Hepatocyte (in vitro differentiated cells): ENCODE data around the gene CNIH3. TPM values are rescaled to one million over a fixed set of nuclear protein-coding genes. Genes with fewer than 3 reads are reported as not detected.

ENCODE experiments used
- DNase-seq: peaks from one replicate; pipeline ENCODE4 v3.0.0-alpha.2; 2016; ENCODE audit warnings: low spot score
- H2AFZ ChIP-seq: fragments of 200-600 bp; sonication (generic); 2 replicates; pipeline ENCODE4 v1.6.0; 2016; ENCODE audit warnings: antibody characterized with exemption, mild to moderate bottlenecking
- H3K27ac ChIP-seq: fragments of 200-600 bp; sonication (generic); 2 replicates; pipeline ENCODE4 v1.5.1; 2016; ENCODE audit warnings: mild to moderate bottlenecking
- H3K27me3 ChIP-seq: fragments of 200-600 bp; sonication (generic); 2 replicates; pipeline ENCODE4 v1.6.1; 2016
- H3K36me3 ChIP-seq: fragments of 200-600 bp; sonication (generic); replicated peaks from 2 replicates; pipeline ENCODE4 v1.5.1; 2016; ENCODE audit warnings: low read depth; ENCODE audit not compliant: insufficient read depth
- H3K4me1 ChIP-seq: fragments of 200-600 bp; sonication (generic); 2 replicates; pipeline ENCODE4 v1.5.1; 2016; ENCODE audit warnings: mild to moderate bottlenecking, moderate library complexity; ENCODE audit not compliant: insufficient read depth
- H3K4me2 ChIP-seq: fragments of 200-600 bp; sonication (generic); 2 replicates; pipeline ENCODE4 v1.6.0; 2016
- H3K4me3 ChIP-seq: fragments of 200-600 bp; sonication (generic); 2 replicates; pipeline ENCODE4 v1.5.1; 2016; ENCODE audit warnings: mild to moderate bottlenecking
- H3K79me2 ChIP-seq: fragments of 200-600 bp; sonication (generic); 2 replicates; pipeline ENCODE4 v1.6.0; 2017; ENCODE audit warnings: mild to moderate bottlenecking
- H3K9me2 ChIP-seq: fragments of 200-600 bp; sonication (generic); replicated peaks from 2 replicates; pipeline ENCODE4 v1.6.0; 2017; ENCODE audit warnings: mild to moderate bottlenecking; ENCODE audit not compliant: insufficient read depth
- H3K9me3 ChIP-seq: fragments of 200-600 bp; sonication (generic); 2 replicates; pipeline ENCODE4 v1.5.1; 2016; ENCODE audit warnings: low read depth, mild to moderate bottlenecking
- H4K20me1 ChIP-seq: fragments of 200-600 bp; sonication (generic); 2 replicates; pipeline ENCODE4 v1.6.0; 2016; ENCODE audit warnings: mild to moderate bottlenecking; ENCODE audit not compliant: insufficient read depth, poor library complexity, severe bottlenecking
- CTCF ChIP-seq: fragments of 200-600 bp; sonication (generic); IDR thresholded peaks from 2 replicates; pipeline ENCODE4 v1.5.1; 2016; ENCODE audit warnings: antibody characterized with exemption, mild to moderate bottlenecking; ENCODE audit not compliant: poor library complexity
- EZH2 ChIP-seq: fragments of 200-600 bp; sonication (generic); IDR thresholded peaks from 2 replicates; pipeline ENCODE4 v1.6.1; 2016; ENCODE audit warnings: antibody characterized with exemption, mild to moderate bottlenecking, borderline replicate concordance
- EZH2phosphoT487 ChIP-seq: fragments of 200-600 bp; sonication (generic); IDR thresholded peaks from one replicate; pipeline ENCODE4 v1.6.1; 2018; ENCODE audit warnings: antibody characterized with exemption, mild to moderate bottlenecking, low read depth, moderate library complexity; ENCODE audit not compliant: unreplicated experiment, severe bottlenecking
- WGBS: methylation state at CpG from one replicate; pipeline ENCODE4 v1.1.6; 2016; ENCODE audit warnings: low lambda C conversion rate; ENCODE audit errors: missing lambda C conversion rate; 5-methylcytosine and 5-hydroxymethylcytosine counted together
- polyA plus RNA-seq: library from polyadenylated mRNA; unstranded; fragments of >200 nt; fragmentation: Nextera tagmentation; extraction: Ambion mirVana; gene quantifications from 2 replicates; pipeline ENCODE4 v1.2.1, GENCODE V29; 2016
- total RNA-seq: library from RNA; depleted of rRNA; stranded (reverse); fragments of >200 nt; gene quantifications from 2 replicates; pipeline ENCODE4 v1.2.3, GENCODE V29; 2014

CNIH3 gene
- total and polyA plus RNA-seq, 2 experiments from 2014 or later: 2.8 to 3.5 TPM

DNA sequence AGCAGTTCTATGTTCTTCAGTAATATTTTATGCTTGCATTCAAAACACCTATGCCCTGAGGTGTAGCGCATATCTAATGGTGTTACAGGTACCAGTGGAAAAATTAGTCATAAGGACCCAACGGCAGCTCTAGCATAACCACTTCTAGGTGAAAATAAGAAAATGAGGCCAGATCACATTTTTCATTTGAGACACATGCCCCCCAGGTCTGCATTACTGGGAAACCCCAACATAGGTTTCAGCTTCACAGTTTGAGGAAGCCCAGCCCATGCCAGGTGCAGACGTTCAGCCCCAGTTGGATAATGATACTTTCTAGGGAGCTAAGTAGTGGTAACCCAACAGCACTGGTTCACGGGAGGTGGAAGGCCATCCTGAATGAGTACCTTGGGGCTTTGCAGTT is 129.8 kb downstream of the CNIH3 start:
- Histone ChIP-seq H3K36me3 (no peaks in the 10 kb centered on the region), H4K20me1 (no peaks in the 10 kb centered on the region), H2AFZ (no peak overlapping the region), H3K9me2 (no peaks in the 10 kb centered on the region), H3K4me2 (no peak overlapping the region), H3K9me3 (no peaks in the 10 kb centered on the region), H3K27me3 (no peaks in the 10 kb centered on the region), H3K27ac (no peak overlapping the region), H3K4me1 (no peaks in the 10 kb centered on the region), H3K79me2 (no peaks in the 10 kb centered on the region), H3K4me3 (no peak overlapping the region)
- no peak for DNase-seq
- TF ChIP-seq EZH2phosphoT487 (no peak), CTCF (no peak), EZH2 (no peak)
- 87% methylated on average over 4 of the region's 4 CpGs for WGBS

DNA sequence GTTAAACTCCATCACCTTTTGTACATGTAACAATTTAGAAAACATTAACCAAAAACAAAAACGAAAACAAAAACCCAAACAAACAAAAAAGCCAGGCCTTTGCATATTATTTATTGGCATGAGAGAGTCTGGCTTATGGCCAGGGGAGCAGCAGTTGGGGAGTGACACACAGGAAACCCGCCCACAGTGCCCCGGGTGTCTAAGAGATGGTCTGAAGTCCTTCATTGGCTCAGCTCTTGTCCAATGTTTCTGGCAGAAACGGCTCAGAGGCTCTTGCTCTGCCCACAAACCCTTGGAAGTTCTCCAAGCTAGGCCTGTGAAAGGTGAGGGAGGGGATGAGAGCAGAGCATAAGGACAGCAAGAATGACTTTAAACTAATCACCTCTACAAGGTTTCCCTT is 131.5 kb downstream of the CNIH3 start:
- Histone ChIP-seq H3K27ac (no peak overlapping the region), H3K4me3 (no peak overlapping the region), H3K4me2 (no peak overlapping the region), H3K9me2 (no peaks in the 10 kb centered on the region), H3K4me1 (no peaks in the 10 kb centered on the region), H2AFZ (no peak overlapping the region), H3K79me2 (no peaks in the 10 kb centered on the region), H3K9me3 (no peaks in the 10 kb centered on the region), H3K27me3 (no peaks in the 10 kb centered on the region), H4K20me1 (no peaks in the 10 kb centered on the region), H3K36me3 (no peaks in the 10 kb centered on the region)
- DNase-seq: peak; percentile 13
- TF ChIP-seq EZH2: no peak
- TF ChIP-seq EZH2phosphoT487: no peak
- no peak for TF ChIP-seq CTCF
- WGBS: 75% methylated on average over 4 of the region's 4 CpGs

- no peaks in the 10 kb centered on the region for H3K9me3 ChIP-seq
- no peak for DNase-seq
- H2AFZ ChIP-seq: no peak overlapping the region
- H3K79me2 ChIP-seq: no peaks in the 10 kb centered on the region
- H3K4me3 ChIP-seq: no peak overlapping the region
- TF ChIP-seq EZH2 (no peak), EZH2phosphoT487 (no peak), CTCF (no peak)
- 99% methylated on average over 4 of the region's 4 CpGs for WGBS
- no peak overlapping the region for H3K27ac ChIP-seq
- no peaks in the 10 kb centered on the region for H3K36me3 ChIP-seq
- no peaks in the 10 kb centered on the region for H3K9me2 ChIP-seq
- no peaks in the 10 kb centered on the region for H3K4me1 ChIP-seq
- H3K4me2 ChIP-seq: no peak overlapping the region
- H3K27me3 ChIP-seq: no peaks in the 10 kb centered on the region
- no peaks in the 10 kb centered on the region for H4K20me1 ChIP-seq
Measured at GRCh38 chr1:224749916-224750315, 133.8 kb downstream of the CNIH3 start.
